NK-92 (cell line): Measurements from ENCODE around the gene RBM18.

Experiments
- DNase-seq: peaks from one replicate; lab custom pipeline; 2025; ENCODE audit not compliant: unreplicated experiment; lab: John Stamatoyannopoulos, UW

RBM18 gene, protein sequence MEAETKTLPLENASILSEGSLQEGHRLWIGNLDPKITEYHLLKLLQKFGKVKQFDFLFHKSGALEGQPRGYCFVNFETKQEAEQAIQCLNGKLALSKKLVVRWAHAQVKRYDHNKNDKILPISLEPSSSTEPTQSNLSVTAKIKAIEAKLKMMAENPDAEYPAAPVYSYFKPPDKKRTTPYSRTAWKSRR

DNA sequence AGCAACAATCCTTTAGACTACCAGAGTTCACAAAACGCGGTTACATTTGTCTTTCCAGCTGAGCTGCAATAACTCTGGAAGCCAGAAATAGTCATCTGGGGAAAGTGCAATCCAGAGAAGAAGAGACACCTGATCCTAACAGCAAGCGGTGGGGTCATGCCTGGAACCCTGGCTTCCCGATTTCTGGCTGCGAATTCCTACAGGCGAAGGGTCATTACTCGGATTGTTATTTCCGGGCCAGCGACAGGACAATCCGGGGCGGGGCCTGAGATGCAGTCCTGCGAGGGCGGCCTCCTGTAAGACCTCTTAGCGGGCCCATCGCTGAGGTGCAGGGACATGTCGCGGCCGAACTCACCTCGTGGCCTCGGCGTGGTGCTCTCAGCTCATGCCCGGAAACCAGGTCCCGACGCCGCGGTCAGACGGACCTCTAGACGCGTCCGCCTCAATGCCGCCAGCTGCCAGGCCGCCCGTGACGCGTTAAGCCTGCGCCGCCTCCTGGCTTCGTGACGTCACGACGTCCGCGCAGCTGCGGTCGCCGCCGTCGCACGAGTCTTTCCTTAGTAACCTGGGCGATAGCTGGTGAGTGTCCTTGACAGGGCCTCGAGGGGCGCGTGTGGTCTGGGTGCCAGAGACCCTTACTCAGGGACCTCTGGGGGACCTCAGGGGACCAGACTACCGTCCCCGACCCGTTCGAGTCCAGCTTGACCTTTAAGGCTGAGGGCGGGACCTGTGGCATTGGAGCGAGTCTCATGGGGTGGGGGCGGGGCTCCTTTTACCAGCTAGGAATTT lies at the start of gene RBM18, which contains the start of gene MRRF:
RBM18 (minus strand) TSS at position 481 of the 789 bp plus-strand sequence. CDS start 3,348 bp downstream, outside the sequence.
MRRF (plus strand) TSS at position 523 of the 789 bp plus-strand sequence. CDS start 6,010 bp downstream, outside the sequence.
- DNase-seq = no peak

DNA sequence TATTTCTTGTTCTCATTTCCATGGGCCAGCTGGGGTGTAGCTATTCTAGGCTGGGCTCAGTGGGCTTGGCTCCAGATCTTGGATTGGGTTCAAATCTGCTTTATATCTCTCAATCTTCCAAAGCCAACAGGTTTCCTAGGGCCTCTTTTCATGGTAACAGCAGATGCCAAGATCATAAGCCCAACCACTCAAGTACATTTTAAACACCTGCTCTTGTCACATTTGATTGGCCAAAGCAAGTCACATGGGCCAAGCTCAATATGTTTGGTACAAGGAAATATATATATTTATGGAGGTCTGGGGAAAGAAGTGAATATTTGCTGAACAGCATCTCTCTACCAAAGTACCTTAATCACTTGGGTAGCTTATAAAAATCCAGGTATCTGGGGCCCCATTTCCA lies 49.5 kb upstream of the RBM18 start:
- no peak for DNase-seq

DNA sequence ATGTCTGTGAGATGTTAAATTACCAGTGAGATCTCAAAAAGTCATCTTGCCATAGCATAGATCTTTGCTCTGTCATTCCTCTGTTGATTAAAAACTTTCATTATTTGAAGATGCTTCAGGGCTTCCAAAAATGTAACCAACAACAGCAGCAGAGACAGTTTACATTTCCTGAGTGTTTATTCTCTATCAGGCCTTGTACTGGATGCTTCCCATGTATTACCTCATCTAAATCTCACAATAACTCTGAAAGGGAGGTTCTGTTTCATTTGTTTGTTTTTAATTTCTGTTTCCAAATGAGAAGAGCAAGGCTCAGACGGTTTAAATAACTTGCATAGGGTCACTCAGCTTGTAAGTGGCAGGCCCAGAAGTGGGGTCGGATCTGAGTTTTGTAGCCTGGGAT lies 45.2 kb upstream of the RBM18 start:
- DNase-seq = no peak

DNA sequence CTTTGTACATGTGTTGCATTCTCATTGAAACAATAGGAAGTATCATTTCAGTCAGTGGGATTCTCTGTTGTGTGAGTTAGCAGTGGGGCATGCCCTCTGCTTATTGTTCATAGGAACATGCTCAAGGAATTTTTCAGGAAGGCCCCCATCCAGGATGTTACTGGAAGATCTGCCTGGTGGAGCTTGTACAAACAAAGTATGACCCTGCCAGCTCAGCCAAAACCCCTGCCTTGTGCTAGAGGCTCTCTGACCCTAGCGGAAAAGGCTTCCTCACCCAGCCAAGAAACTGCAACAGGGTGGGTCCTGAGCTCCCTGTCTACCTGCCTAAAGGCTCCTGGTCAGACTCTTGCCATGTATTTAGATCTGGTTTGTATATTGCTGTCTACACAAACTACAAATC lies 43.3 kb upstream of the RBM18 start:
- no peak for DNase-seq

DNA sequence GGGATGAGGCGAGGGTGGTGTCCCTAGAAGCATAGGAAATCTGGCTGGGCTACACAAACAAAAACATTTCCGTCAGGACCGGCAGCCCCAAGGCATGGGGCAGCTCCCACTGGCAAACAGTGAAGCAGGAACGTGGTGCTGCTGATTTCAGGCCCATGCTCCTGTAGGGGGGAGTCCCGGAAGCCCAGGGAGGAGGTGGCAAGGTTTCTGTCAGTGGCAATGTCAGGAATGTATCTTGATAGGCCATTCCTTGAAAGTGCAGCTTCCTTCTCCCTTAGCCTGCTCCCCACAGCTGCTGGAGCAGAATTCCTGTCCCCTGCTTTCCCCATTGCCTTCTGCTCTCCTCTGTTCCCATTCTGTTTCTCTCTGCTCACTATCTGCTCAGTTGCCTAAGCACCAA lies 42.4 kb upstream of the RBM18 start:
- DNase-seq = no peak

DNA sequence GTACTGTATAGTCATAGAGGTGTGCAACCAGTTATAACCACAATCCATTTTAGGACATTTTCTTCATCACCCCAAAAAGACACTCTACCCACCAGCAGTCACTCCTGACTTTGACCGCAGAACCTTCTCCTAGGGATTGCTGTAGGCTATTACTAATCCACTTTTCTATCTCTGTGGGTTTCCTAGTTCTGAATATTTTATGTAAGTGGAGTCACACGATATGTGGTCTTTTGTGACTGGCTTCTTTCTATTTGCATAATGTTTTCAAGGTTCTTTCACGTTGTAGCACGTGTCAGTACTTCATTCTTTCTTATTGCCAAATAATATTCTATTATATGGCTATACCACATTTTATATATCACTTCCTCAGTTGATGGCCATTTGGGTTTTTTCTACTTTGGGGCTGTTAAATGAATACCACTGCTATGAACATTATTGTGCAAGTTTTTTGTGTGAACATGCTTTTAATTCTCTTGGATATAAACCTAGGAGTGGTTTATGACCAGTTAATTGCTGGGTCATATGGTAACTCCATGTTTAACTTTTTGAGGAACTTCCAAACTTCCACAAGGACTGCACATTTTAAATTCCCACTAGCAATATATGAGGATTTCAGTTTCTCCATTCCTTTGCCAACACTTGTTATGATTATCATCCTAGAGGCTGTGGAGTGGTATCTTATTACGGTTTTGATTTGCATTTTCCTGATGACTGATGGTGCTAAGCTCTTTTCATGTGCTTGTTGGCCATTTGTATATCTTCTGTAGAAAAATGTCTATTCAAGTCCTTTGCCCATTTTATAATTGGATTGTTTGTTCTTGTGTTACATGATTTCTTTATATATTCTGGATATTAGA lies 37.8 kb upstream of the RBM18 start:
- DNase-seq = no peak

DNA sequence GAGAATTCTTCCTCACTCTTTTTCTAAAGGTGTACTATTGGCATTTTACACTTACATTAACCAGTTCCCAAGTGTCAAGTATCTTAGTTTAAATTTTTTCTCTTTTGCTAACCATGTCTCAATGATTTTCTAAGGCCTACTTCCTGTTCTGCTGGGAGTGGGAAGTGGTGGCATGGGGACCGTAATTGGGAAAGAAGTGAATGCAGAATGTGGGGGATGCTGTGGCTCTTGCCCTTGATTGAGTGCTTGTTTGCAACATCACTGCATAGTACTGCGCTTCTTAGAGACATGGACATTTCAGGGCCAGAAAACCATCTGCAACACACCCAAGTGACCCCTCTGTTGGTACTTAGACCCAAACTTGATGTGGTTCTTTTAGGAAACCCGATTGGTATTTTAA lies 32.9 kb upstream of the RBM18 start:
- no peak for DNase-seq

DNA sequence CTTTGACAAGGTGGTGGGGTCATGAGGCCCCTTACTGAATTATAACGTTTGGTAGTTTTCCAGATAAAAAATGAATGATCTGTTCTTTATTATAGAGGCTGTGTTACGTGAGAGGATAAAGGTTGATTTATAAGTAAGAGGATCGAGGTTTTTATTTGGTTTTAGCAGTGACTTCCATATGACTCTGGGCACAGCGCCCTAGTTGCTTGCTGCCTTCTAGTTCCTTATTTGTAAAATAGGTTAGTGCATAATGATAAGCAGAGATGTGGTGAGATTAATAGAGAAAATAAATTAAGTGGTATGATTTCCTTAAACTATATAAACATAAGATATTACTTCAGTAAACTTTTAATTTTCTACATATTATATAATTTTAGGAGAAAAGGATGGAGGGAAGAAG lies 29.9 kb upstream of the RBM18 start:
- no peak for DNase-seq

DNA sequence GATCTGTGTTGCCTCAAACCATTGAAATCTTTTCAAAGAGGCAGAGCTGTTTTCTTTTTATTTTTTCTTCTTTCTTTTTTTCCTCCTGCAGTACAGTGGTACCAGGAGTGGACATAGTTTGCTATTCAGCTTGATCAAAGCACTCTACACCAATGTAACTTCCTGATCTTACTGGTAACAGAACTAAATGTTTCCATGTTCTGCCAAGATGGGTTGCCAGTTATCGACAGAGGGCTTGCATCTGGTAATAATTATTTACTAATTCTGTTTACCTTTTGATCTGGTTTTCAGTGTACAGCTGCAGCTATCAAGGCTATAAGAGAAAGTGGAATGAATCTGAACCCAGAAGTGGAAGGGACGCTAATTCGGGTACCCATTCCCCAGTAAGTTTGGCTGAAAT lies 26.8 kb upstream of the RBM18 start:
- DNase-seq = no peak

DNA sequence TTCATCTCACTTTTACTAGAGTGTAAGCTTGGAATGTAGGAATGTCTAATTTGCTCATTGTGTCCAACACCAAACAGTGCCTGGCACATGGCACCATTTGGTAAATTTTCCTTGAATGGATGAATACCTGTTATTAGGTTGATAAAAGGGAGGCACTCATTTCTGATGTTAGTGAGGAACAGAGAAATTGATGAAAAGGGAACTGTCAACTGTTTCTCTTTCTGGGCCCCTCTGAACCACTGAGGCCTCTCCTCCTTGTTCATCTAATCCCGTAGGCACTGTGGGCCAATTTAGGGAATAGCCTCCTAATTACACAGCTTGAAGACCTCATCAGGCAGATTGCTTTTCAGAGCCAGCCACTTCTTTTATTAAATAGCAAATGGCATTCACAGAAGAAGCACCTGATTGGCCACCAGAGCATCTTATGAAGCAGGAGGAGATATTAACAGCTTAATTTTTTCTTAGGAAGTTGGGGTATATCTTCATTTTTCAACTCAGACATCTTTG lies 22.6 kb upstream of the RBM18 start:
- no peak for DNase-seq

DNA sequence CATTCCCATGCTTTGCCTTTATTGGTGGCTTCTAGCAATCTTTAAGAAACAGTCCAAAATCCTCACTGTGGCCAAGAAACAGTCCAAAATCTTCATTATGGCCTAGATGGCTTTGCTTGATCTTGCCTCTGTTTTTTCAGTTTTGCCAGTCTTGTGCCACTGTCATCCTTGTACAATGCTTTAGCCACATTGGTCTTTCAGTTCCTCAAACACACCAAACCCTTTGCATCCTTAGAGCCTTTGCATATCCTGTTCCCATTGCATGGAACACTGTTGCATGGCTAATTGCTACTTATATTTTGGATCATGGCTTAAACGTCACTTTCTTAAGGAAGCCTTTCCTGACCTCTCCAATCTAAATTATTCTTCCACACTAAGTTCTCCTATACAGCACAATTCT lies 22.1 kb upstream of the RBM18 start:
- no peak for DNase-seq

DNA sequence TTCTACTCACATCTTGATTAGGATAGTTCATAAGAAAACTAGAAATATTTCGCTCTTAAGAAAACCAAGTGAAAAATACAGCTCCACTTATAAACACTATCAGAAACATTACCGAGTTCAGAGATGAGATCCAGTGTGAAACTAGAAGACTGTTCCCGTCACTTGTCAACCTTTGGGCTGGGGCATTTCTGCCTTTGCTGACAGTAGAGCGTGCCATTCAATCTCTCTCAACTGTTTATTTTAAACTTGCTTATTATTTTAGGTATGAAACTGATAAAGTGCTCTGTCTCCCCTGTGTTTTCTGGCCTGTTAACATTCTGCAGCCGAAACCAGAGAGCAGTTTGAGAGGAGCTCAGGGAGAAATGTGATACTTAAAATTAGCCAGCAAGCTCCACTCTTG lies 16.7 kb upstream of the RBM18 start:
- DNase-seq = no peak

DNA sequence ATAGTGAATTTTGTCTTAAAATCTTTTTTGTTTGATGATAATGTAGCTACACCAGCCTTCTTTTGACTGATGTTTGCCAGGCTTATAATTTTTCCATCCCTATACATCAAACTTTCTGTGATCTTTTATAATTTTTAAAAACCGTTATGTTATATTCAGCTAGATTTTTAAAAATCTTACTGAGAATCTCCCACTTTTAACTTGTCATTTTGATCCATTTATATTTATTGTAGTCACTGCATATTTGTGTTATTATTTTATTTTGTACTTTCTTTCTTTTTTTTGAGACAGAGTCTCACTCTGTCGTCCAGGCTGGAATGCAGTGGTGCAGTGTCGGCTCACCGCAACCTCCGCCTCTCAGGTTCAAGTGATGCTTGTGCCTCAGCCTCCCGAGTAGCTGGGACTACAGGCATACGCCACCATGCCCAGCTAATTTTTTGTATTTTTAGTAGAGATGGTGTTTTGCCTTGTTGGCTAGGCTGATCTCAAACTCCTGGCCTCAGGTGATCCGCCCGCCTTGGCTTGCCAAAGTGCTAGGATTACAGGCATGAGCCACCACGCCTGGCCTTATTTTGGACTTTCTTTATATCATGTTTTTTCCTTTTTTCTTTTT lies 12.8 kb upstream of the RBM18 start:
- DNase-seq = no peak

DNA sequence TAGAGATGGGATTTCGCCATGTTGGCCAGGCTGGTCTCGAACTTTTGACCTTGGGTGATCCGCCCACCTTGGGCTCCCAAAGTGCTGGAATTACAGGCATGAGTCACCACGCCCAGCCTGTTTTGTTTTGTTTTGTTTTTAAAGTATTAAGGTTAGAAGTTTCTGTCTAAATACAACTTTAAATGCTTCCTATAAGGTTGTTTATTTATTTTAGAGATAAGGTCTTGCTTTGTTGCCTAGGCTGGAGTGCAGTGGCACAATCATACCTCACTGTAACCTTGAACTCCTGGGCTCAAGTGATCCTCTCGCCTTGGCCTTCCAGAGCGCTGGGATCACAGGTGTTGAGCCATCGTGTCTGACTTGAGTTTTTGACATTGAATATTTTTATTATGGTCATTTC lies 11.5 kb upstream of the RBM18 start:
- DNase-seq = no peak

DNA sequence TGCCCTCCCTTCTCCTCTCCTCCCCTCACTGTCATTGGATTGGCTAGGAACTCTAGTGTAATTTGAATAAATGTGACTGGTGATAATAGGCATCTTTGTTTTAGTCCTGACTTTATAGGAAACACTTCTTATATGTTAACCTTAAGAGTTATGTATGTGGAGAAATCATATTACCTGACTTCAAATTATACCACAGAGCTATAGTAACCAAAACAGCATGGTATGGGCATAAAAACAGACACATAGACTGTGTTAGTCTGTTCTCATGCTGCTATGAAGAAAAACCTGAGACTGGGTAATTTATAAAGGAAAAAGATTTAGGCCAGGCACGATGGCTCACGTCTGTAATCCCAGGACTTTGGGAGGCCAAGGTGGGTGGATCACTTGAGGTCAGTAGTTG lies 9.4 kb upstream of the RBM18 start:
- DNase-seq = no peak

DNA sequence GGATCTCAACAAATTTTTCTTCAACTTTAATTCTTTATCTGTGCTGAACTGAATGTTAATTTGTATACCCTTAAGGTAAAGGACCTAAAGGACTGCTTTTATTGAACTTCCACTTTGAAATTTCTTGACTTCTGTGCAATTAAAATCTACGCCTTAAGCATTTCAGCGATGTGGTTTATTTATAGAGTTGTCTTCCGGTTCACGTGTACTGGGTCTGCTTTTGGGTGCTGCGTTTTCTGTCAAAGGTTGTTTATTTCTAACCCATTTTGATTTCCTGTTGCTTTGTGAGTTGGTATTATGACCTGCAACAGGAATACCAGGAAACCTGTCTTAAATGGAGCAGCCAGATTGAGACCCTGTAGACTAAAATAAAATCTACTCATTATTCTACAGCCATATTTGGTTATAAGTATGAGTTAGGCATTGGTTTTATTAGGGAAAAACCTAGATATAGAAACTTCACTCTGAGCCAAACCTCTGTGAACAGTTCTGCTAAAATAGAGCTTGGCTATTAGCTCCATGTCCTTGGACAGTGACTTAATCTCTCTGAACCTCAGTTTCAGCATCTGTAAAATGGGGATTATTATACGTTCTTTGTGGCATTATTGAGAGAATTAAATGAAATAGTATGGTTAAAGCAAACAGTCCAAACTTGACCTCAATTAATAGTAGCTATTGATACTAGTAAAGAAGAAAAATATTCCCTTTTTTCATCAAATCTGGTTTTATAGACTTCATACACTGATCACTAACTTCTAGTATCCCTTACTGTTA lies 3.6 kb upstream of the RBM18 start:
- no peak for DNase-seq

DNA sequence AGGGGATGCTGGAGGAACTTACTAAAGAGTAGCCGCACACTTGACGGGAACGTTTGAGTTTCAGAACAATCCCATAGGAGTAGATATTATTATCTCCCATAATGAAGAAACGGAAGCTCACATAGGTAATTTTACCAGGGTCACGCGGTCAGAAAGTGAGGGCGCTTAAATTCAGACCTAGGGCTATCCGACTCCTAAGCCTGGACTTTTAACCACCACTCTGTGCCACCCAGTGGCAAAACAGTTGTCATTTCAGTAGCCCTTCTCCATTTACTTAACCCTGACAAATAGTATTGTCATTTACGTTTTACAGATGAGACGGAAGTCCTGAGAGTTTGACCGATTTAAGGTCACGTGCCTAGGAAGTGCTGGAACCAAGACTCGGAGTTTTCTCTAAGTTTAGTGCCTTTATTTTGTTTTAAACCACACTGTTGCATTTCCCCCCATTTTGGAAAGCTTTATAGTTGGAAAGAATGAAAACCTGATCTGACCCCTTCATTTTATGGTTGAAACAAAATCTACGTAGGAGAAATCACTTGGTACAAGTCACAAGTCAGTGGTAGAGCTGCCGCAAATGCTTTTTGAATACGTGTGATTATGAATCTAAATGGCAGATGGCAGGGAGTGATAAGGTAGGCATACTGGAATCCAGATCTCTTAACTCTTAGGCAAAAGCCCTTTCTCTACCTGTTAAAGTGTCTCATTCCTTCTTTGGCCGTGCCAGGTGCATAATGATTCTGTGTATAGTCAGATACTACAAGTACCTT lies 692 bp upstream of the RBM18 start:
- DNase-seq = no peak

DNA sequence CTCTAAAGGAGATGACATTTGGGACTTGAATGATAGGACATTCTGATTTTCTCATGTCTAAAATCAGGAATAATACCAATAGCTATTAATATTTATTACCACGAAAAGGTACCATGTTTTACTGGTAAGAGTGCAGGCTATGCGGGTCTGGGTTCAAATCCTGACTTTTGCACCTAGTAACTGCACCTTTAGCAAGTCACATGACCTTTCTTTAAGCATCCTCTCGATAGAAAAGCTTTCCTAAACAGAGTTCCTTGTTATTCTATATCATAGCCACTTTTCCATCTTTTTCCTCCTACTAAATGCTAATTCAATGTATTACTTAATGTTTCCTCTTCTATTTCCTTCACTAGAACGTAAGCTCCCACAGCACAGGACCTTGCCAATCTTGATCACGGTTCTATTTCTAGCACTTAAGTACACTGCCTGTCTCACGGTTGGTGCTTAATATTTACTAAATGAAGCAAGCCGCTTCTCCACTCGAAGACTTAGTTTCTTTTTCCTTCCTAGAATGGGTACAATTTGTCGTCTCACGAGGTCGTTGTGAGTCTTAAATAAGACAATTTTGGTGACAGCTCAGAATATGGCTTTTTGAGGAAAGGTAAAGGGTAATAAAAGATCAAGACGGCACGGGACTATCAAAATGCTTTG lies 816 bp downstream of the RBM18 start:
- DNase-seq = no peak

DNA sequence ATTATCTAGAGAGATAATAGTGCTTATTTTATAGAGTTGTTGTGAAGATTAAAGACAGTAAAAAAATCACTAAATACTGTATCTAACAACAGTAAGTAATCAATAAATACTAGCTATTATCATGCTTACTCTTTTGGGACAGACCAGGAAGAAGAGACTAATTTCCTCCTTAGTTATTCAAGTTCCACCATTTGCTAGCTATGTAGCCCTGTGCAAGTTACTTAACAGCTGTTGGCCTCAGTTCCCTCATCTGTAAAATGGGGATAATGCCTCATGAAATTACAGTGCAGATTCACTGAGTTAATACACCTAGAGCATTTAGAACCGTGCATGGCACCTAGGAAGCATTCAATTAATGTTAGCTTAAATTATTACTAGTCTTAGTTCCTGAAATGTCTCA lies 2.6 kb downstream of the RBM18 start:
- DNase-seq = no peak
